B cell (primary cell): ENCODE data around the gene BMAL1. TPM values are rescaled to one million over a fixed set of nuclear protein-coding genes. Genes with fewer than 3 reads are reported as not detected.

ENCODE experiments used
- ATAC-seq: fragments of 200-7000 bp; cut with Tn5 transposase; one replicate; pipeline ENCODE4 v1.10.0; 2021; ENCODE audit warnings: low read depth, mild to moderate bottlenecking, moderate number of reproducible peaks, moderate library complexity
- CTCF ChIA-PET: fragments of 350-600 bp; sonication (Branson Sonifier 250); formaldehyde crosslinking; loops from one replicate; lab custom pipeline; 2021; ENCODE audit warnings: antibody characterized with exemption, inconsistent platforms; lab: Charles Lee
- POLR2A ChIA-PET: fragments of 350-600 bp; sonication (Branson Sonifier 250); formaldehyde crosslinking; loops from one replicate; lab custom pipeline; 2021; ENCODE audit warnings: antibody characterized with exemption; lab: Charles Lee
- DNase-seq: peaks from one replicate; pipeline ENCODE4 v3.0.0; 2013
- H2AFZ ChIP-seq: 2 replicates; pipeline ENCODE4 v1.6.1; 2012; ENCODE audit warnings: mild to moderate bottlenecking, low read depth, low read length; ENCODE audit not compliant: insufficient read depth, poor library complexity, severe bottlenecking
- H3K27ac ChIP-seq, 2 donors: 1 replicate in 1 of 2; 2 replicates in 1 of 2; pipeline ENCODE4 v1.5.1; 2012 to 2013; ENCODE audit warnings: low read length in 2 of 2, mild to moderate bottlenecking in 2 of 2, moderate library complexity in 1 of 2
- H3K27me3 ChIP-seq, 4 experiments: fragments of 200-600 bp in 1 of 4; sonication (generic) in 1 of 4; replicated peaks in 1 of 4; 1 replicate in 2 of 4; 2 replicates in 2 of 4; pipeline versions ENCODE4 v1.6.1 to v1.7.0; 2013 to 2016; ENCODE audit warnings: low read length in 3 of 4, mild to moderate bottlenecking in 2 of 4, mixed read lengths in 1 of 4, moderate library complexity in 1 of 4; ENCODE audit not compliant: insufficient read depth in 4 of 4, control insufficient read depth in 3 of 4; ENCODE audit errors: control extremely low read depth in 1 of 4
- H3K36me3 ChIP-seq, 2 experiments: replicated peaks in 1 of 2; 1 replicate in 1 of 2; 2 replicates in 1 of 2; pipeline versions ENCODE4 v1.6.1 to v1.7.1; 2013; ENCODE audit warnings: low read length in 1 of 2; ENCODE audit not compliant: insufficient read depth in 2 of 2, control insufficient read depth in 1 of 2; ENCODE audit errors: control extremely low read depth in 1 of 2, extremely low read depth in 1 of 2
- H3K4me1 ChIP-seq, 2 donors: fragments of 200-600 bp in 1 of 2; sonication (generic) in 1 of 2; 1 replicate in 1 of 2; 2 replicates in 1 of 2; pipeline versions ENCODE4 v1.5.1 to v1.6.1; 2013 to 2017; ENCODE audit warnings: low read length in 2 of 2; ENCODE audit not compliant: control insufficient read depth in 2 of 2, insufficient read depth in 2 of 2
- H3K4me2 ChIP-seq: replicated peaks from 2 replicates; pipeline ENCODE3; 2012; ENCODE audit warnings: mild to moderate bottlenecking, low read depth, low read length; ENCODE audit not compliant: poor library complexity, severe bottlenecking
- H3K4me3 ChIP-seq, 5 experiments: fragments of 200-600 bp in 1 of 5; sonication (generic) in 1 of 5; 1 replicate in 3 of 5; 2 replicates in 2 of 5; pipeline versions ENCODE4 v1.5.1 to v1.7.0; 2011 to 2016; ENCODE audit warnings: low read length in 4 of 5, mild to moderate bottlenecking in 4 of 5, low read depth in 2 of 5, control low read depth in 1 of 5, moderate library complexity in 1 of 5; ENCODE audit not compliant: insufficient read depth in 1 of 5; ENCODE audit errors: control extremely low read depth in 1 of 5, extremely low read depth in 1 of 5
- H3K79me2 ChIP-seq: fragments of 200-600 bp; sonication (generic); one replicate; pipeline ENCODE4 v1.6.0; 2016; ENCODE audit warnings: low read length; ENCODE audit not compliant: control insufficient read depth, insufficient read depth
- H3K9ac ChIP-seq: fragments of 200-600 bp; sonication (generic); 2 replicates; pipeline ENCODE4 v1.6.1; 2017; ENCODE audit warnings: mild to moderate bottlenecking, low read length, moderate library complexity
- H3K9me3 ChIP-seq, 3 donors: one replicate each; pipeline versions ENCODE4 v1.6.1 to v1.7.1; 2013; ENCODE audit warnings: low read length in 2 of 3; ENCODE audit not compliant: control insufficient read depth in 2 of 3, insufficient read depth in 1 of 3; ENCODE audit errors: control extremely low read depth in 1 of 3
- H4K20me1 ChIP-seq: 2 replicates; pipeline ENCODE4 v1.6.0; 2012; ENCODE audit warnings: mild to moderate bottlenecking, low read length; ENCODE audit not compliant: insufficient read depth, control insufficient read depth, poor library complexity, severe bottlenecking
- H3K27ac Mint-ChIP-seq: one replicate; pipeline ENCODE4 v1.8.0; 2021; ENCODE audit warnings: mixed read lengths
- H3K27me3 Mint-ChIP-seq: one replicate; pipeline ENCODE4 v1.8.0; 2021; ENCODE audit warnings: mixed read lengths
- H3K4me1 Mint-ChIP-seq: one replicate; pipeline ENCODE4 v1.8.0; 2021; ENCODE audit warnings: mixed read lengths
- H3K4me3 Mint-ChIP-seq: one replicate; pipeline ENCODE4 v1.8.0; 2021; ENCODE audit warnings: mixed read lengths
- H3K9me3 Mint-ChIP-seq: one replicate; pipeline ENCODE4 v1.8.0; 2022; ENCODE audit warnings: mixed read lengths; ENCODE audit not compliant: insufficient read depth
- EZH2 ChIP-seq: IDR thresholded peaks from 2 replicates; pipeline ENCODE4 v1.6.1; 2012; ENCODE audit warnings: borderline replicate concordance, low read depth, mild to moderate bottlenecking, moderate library complexity, low read length; ENCODE audit not compliant: insufficient read depth, poor library complexity, severe bottlenecking
- WGBS: methylation state at CpG from one replicate; pipeline ENCODE4 v1.1.5; 2013; ENCODE audit warnings: missing lambda C conversion rate; ENCODE audit not compliant: insufficient coverage; 5-methylcytosine and 5-hydroxymethylcytosine counted together
- intact Hi-C: fragments of 100-400 bp; cut with micrococcal nuclease; formaldehyde crosslinking; loops from one replicate; pipeline ENCODE4 v1.10.0; 2022
- polyA plus RNA-seq: library from polyadenylated mRNA; depleted of rRNA; stranded (reverse); fragments of >200 nt; gene quantifications from 2 replicates; pipeline ENCODE4 v1.2.3, GENCODE V29; 2012
- total RNA-seq, 2 donors: library from RNA; stranded (reverse); fragments of 120-200 nt in 1 of 2; gene quantifications; 1 replicate in 1 of 2; 2 replicates in 1 of 2; pipeline versions ENCODE4 v1.2.3 to v1.2.4, GENCODE V29; 2013 to 2022
- TF ChIP-seq, protein P1 (sequence below): fragments of 200-600 bp; IDR thresholded peaks from one replicate; pipeline ENCODE4 v1.8.0; 2022; ENCODE audit warnings: antibody characterized with exemption, mild to moderate bottlenecking

Gene BMAL1
- total and polyA plus RNA-seq, 2 donors (not counting 1 experiment from before 2014, with no cell fraction given), result 8.6 to 39.1 TPM

DNA sequence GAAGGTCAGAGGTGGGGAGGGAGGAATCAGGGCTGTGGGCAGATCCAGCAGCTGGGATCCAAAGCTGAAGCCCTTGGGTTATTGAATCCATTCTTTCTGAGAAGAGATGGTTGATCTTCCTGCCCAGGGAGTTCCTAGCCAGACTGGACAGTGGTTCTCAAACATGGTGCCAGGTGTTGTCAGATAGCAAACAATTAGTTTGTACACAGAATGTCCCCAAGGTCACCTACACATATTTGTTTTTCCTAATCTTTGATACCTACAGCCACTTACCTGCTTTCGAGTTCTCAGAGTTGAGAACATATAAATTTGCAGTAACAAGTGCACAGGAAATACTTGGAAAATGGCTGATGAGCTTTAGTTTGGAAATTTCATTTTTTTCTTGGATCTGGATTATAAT, 54.5 kb downstream of the BMAL1 start:
- Histone ChIP-seq H3K9ac (no peak overlapping the region), H3K4me2 (no peak overlapping the region), H3K9me3 (no peaks in the 10 kb centered on the region), H3K36me3 (peaks cover 3 to 12% of the 10 kb centered on the region in 2 experiments), H2AFZ (no peak overlapping the region), H3K4me1 (peaks cover 9% of the 10 kb centered on the region in 2 donors), H3K27me3 (no peaks in the 10 kb centered on the region), H3K4me3 (no peak overlapping the region), H3K27ac (no peak overlapping the region), H4K20me1 (peaks cover 19% of the 10 kb centered on the region), H3K79me2 (no peaks in the 10 kb centered on the region)
- ChIA-PET POLR2A (no interaction called here), CTCF (interaction anchor here (0.7 to 5.1 kb wide), 3 partner anchors 12 to 122 kb away, joined by 3 to 48 read pairs (median 3); no protein-coding TSS in a partner anchor)
- TF ChIP-seq EZH2, result no peak
- TF ChIP-seq, protein P1, sequence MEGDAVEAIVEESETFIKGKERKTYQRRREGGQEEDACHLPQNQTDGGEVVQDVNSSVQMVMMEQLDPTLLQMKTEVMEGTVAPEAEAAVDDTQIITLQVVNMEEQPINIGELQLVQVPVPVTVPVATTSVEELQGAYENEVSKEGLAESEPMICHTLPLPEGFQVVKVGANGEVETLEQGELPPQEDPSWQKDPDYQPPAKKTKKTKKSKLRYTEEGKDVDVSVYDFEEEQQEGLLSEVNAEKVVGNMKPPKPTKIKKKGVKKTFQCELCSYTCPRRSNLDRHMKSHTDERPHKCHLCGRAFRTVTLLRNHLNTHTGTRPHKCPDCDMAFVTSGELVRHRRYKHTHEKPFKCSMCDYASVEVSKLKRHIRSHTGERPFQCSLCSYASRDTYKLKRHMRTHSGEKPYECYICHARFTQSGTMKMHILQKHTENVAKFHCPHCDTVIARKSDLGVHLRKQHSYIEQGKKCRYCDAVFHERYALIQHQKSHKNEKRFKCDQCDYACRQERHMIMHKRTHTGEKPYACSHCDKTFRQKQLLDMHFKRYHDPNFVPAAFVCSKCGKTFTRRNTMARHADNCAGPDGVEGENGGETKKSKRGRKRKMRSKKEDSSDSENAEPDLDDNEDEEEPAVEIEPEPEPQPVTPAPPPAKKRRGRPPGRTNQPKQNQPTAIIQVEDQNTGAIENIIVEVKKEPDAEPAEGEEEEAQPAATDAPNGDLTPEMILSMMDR, result no peak
- Mint-ChIP-seq H3K4me1 (peaks cover 25% of the 10 kb centered on the region), H3K4me3 (no peak overlapping the region), H3K27me3 (no peaks in the 10 kb centered on the region), H3K27ac (no peak overlapping the region), H3K9me3 (no peaks in the 10 kb centered on the region)
- DNase-seq (no peak), ATAC-seq (no peak)
- WGBS, result no CpG with 5 or more reads among the region's 1 CpG
- intact Hi-C loops, result loop anchor here (10.0 kb wide), 1 partner anchor 97 kb away; no protein-coding TSS in a partner anchor

DNA sequence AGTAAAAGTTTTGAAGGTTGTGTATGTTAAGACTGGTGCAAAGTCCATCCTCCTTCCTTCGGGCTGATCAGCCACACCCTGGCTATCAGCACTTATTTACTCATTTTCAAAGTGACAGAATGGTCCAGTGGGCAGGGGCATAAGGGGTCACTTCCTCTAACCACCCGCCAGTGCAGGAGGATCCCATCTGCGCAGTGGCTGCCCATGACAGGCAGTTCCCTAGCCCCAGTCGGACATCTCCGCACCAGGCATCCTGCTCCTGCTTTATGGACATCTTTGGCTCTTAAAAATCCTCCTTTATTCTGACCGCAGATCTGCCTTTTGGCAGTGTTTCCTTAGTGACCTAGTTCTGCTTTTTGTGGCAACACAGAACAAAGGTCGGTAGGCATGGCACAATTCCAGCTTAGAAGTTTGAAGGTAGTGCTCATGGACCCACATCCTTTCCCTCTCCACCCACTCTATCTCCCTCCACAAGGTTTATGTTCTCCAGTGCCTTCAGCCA, 55.9 kb downstream of the BMAL1 start:
- no peak overlapping the region for H3K4me3 Mint-ChIP-seq
- Histone ChIP-seq H3K4me3 (no peak overlapping the region), H3K4me1 (peaks cover 14 to 15% of the 10 kb centered on the region in 2 donors), H3K79me2 (no peaks in the 10 kb centered on the region), H2AFZ (no peak overlapping the region), H4K20me1 (peaks cover 19% of the 10 kb centered on the region), H3K9me3 (no peaks in the 10 kb centered on the region), H3K4me2 (peak overlapping the region; percentile 17), H3K36me3 (peaks cover 1 to 7% of the 10 kb centered on the region in 2 experiments), H3K27ac (no peak overlapping the region), H3K27me3 (no peaks in the 10 kb centered on the region), H3K9ac (peak overlapping the region; percentile 10)
- peaks cover 36% of the 10 kb centered on the region for H3K4me1 Mint-ChIP-seq
- ChIA-PET CTCF (interaction anchor here (1.2 to 5.1 kb wide), 3 partner anchors 11 to 119 kb away, joined by 3 to 48 read pairs (median 3); no protein-coding TSS in a partner anchor), POLR2A (no interaction called here)
- 18% methylated on average over 6 of the region's 7 CpGs for WGBS
- TF ChIP-seq, protein P1, result no peak
- no peak for TF ChIP-seq EZH2
- no peak overlapping the region for H3K27ac Mint-ChIP-seq
- H3K9me3 Mint-ChIP-seq, result no peaks in the 10 kb centered on the region
- DNase-seq, result no peak
- no peaks in the 10 kb centered on the region for H3K27me3 Mint-ChIP-seq
- intact Hi-C loops, result loop anchor here (10.0 kb wide), 1 partner anchor 99 kb away; no protein-coding TSS in a partner anchor
- ATAC-seq, result no peak
